Eye (tissue), 1 donor: Measurements from ENCODE around the gene TIMM44.
"Not testable (repeated sequence)": the region's sequence is repeated elsewhere in the genome, so short reads cannot be mapped to it uniquely, and the experiment has no call there.

Experiments used
- DNase-seq: peaks from one replicate; pipeline ENCODE4 v3.0.0-alpha.2; 2015

TIMM44 gene

DNA sequence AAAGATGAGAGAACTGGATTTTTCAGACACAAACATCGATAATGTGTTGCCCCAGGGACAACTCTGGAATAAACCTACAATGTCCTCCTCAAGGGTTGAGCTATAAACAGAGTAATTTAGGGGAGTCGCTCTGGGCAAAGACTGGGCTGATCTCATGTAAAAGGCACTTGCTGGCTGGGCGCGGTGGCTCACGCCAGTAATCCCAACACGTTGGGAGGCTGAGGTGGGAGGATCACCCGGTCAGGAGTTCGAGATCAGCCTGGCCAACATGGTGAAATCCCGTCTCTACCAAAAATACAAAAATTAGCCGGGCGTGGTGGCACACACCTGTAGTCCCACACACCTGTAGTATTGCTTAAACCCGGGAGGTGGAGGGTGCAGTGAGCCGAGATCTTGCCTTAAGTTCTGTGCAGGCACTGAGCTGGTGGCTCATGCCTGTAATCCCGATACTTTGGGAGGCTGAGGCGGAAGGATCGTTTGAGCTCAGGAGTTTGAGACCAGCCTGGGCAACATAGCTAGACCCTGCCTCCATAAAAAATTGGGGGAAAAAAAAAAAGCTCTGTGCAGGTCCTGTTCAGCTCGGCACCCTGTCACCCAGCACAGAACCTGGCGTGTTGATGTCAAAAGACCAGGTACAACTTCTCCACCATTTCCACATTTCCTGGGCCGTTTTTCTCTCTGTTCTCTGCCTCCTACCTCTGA lies 1.4 kb downstream of the TIMM44 start:
- DNase-seq = no peak

DNA sequence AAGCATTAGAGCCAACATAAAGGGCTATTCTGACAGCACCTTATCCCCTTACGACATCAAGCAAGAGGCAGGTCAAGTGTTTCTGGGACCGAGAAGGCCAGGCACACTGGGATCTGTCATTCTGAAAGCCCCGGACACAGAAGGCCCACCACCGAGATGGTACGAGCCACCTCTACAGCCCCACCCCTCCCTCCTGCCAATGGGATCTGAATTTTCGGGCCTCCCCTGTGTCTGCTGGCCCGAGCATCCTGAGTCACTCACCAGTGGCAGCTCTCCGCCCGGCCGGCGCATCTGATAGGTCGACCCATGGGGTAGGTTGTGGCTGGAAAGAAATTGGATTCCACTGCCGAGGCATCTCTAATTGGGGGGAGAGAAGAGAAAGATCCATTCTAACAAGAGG lies 2.6 kb downstream of the TIMM44 start:
- DNase-seq = no peak

GRCh38 chr19:7934766-7935165 lies 8.7 kb downstream of the TIMM44 start:
- DNase-seq = no peak

GRCh38 chr19:7933828-7934725 lies 9.4 kb downstream of the TIMM44 start:
- no peak for DNase-seq

GRCh38 chr19:7933411-7933810 lies 10.1 kb downstream of the TIMM44 start:
- DNase-seq = no peak

- DNase-seq = no peak
These were observed 10.6 kb downstream of the TIMM44 start for GRCh38 chr19:7932930-7933300.

DNA sequence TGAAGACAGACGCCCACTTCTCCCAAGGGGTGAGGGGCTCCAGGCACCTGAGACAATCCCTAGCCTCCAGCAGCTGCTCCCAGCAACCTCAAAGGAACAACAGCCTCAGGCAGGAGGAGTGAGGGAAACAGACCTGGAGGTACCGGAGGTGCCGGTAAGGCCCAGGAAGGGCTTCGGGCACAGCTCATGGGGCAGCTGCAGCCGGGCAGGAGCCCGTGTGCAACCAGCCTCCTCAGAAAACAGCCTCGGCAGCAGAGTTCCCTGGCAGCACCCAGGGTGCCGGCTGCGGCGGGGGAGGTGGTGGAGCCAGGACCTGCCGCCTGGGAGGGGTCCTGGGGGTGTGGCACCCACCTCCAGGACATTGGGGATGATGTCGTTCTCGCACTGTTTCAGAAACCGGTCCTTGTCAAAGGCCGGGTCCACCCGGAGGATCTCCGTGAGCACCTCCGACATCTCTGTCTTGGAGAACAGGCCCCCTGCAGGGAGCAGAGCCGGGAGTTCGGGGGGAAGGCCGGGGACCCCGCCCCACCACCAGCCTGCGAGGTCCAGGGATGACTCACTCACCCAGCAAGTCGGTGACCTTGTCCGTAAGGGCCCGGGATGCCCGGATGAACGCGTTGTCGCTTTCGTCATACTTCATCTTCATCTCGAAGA lies 11.1 kb downstream of the TIMM44 start:
- no peak for DNase-seq

DNA sequence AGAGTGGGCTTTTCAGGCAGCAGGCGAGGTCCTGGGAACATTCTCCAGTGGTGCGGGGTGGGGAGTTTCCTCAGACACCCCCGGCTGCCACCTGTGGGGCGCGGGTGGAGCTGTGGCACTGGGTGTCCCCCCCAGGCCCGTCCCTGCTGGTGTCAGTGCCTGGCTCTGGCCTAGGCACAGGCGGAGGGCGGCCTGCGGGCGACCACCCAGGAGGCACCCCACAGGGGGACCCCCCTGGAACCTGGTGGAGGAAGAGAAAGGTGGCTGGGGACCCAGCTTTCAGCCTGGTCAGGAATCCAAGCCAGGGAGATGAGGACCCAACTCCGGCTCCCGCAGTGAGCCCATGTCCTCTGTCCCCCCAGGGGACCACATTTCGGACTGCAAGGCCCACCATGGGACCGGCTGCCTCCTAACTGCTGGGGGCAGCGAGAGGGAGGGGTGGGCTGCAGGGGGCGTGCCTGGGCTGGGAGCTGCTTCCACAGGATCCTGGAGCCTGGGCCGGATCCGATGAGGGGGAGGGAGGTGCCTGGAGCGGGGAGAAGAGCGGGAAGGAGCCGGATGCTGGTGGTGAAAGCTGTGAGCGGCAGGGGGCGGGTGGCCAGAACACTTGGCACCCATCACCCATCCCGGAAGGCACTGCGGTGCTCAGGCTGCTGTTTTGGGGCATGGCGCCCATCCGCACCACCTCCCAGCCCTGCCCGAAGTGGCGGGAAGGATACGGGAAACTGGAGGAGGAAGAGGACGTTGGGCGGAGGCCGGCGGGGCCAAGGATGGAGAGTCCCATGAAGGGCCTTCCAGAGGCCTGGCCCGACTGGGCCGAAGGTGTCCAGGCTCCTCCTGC lies 12.0 kb downstream of the TIMM44 start:
- DNase-seq = no peak

DNA sequence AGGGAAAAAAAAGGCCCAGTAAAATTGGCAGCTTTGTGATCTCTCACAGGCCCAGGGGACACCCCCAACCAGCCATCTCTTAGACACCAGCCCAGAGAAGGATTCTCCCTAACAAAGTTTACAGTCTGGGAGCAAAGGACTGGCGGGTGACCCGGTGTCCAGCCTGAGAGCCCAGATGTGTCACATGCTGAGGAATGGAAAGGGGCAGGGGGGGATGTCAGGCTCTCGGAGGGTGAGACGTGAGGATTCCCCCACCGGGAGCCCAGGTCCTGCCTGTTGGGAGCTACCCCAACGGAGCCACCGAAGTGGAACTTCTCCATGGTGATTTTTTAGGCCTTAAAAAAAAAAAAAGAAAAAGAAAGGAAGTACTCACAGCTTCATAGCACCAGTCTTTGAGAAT lies 12.7 kb downstream of the TIMM44 start:
- no peak for DNase-seq

GRCh38 chr19:7930030-7930429 lies 13.4 kb downstream of the TIMM44 start:
- not testable (repeated sequence) for DNase-seq

DNA sequence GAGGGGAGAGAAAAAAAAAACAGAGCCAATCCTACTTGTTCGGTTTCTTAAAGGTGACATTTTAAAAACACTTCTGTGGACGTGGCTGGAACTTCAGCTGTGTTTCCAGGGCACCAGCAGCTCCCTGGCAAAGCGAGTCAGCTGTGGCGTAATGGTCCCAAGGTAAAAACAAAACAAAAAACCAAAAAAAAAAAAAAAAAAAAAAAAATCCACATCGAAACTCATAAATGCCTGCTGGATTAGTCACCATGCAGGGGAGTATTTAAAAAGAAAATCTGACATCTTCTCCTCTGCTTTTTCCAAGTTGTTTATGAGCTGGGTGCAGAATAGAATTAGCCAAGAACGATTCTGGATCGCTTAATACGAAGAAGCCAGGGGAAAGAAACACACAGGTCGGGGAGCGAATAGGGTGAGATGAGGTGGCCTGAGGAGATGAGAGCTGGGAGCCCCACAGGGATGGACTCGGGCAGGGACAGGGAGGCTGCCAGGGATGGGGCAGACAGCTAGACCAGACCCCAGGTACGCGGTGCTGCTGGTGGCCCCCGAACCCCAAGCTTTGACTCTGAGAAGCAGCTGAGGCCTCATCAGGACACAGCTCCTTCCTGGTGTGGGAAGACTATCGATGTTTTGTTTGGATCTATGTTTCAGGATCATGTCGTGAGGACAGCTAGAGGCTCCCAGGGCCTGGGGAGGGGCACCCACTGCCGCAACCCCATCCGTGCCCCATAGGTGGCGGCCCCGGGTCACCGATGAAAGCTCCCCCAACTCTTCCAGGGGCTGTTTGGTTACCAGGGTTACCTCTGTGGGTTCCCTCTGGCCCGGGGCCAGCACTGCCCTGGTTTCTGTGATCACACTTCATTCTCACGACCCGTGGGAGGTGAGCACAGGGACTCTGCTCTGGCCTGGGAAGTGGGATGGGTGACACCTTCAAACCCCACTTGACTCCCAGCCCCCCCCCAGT lies 14.4 kb downstream of the TIMM44 start:
- peak; percentile 47 for DNase-seq

- no peak for DNase-seq
These were observed 15.1 kb downstream of the TIMM44 start for GRCh38 chr19:7928334-7928706.

DNA sequence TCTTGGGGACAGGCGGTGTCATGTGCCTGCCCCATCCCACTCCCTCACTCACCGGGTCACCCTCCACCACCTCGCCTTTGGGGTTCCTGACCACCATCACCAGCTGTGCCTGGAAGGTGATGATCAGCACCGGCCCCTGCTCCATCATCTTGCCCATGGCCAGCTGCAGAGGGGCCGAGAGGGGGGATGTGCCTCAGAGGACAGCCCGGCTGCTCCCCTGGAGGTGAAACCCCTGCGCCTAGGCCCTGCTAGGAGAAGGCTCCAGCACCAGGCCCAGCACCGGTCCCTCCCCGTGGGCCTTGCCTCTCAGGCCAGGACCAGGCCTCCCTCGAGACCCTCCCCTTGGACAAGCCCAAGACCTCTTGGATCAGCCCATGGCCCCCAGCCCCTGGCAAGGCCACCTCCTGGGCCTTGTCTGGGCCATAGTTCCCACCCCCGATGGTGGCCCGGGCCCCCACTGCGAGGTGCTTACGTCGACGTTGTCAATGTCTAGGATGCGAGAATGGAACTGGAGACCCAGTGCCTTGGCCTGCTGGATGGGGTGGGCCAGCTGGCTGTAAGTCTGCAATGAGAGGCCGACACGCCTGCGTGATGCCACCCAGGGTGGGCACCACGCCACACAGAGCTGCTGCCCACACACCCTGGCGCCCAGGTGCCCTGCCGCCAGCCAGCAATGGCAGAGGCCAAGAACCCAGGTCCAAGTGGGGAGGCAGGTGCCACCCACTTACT lies 15.7 kb downstream of the TIMM44 start:
- DNase-seq = no peak

- DNase-seq = peak; percentile 9
These were observed 16.5 kb downstream of the TIMM44 start for GRCh38 chr19:7926727-7927604.

DNA sequence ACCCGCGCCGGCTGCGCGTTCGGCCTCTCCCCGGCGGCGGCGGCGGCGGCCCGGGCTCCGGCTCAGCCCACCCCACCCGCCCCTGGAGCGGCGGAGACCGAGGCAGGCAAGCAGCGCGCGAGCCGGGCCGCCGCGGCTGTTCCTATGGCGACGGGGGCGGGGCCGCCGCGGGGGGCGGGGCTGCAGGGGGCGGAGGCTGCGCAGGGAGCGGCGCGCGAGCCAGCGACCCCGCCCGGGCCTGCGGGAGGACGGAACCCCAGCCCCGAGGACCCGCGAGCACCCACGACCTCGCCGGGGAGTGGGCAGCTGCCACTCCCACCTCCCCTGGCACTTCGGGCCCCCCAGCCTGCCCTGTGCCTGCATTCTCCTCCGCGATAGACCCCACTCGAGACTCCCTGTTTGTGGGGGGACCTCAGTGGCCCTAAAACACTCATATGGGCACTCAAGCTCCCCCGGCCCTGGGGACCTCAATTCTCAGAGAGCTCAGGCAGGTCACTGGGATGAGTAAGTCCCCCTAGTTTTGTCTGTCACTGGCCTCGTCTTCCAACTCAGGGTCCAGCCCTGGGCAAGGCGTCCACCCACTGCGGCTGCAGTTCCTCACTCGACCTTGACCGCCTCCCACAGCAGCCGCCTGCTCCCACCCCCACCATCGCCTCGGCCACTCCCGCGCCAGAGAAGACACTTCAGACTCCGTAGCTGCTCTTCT lies 17.3 kb downstream of the TIMM44 start, which contains the start of gene CTXN1:
Gene CTXN1, minus strand, starts transcription at position 115 of the 706 bp plus-strand sequence. CDS start 597 bp downstream, outside the sequence.
- DNase-seq = peak; percentile 88

DNA sequence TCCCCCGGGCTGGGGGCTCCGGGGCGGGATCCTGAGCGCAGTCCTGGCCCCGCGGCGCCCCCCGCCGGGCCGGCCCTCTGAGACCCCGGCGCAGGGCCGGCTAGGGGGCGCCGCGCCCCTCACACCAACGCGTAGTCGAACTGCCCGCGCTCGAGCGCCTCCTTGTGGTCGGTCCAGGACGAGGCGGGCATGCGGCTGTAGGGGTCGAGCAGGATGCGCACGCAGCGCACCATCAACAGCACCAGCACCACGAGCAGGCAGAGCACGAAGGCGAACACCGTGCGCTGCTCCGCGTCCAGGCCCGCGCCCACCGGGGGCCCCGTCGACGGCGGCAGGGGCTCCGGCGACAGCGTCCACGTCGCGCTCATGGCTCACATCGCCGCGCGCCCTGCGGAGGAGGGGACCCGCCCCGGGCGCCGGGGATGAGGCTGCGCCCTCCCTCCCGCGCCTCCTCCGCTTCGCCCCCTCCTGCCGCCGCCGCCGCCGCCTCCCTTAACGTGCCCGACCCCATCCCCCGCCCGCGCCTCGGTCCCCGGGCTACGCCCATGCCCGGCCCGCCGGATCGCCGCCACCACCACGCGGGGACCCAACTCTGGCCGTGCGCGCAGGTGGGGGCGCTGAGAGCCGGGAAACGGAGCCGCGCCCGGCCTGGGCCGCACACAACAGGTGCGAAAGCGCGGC lies 18.2 kb downstream of the TIMM44 start:
- peak; percentile 97 for DNase-seq

DNA sequence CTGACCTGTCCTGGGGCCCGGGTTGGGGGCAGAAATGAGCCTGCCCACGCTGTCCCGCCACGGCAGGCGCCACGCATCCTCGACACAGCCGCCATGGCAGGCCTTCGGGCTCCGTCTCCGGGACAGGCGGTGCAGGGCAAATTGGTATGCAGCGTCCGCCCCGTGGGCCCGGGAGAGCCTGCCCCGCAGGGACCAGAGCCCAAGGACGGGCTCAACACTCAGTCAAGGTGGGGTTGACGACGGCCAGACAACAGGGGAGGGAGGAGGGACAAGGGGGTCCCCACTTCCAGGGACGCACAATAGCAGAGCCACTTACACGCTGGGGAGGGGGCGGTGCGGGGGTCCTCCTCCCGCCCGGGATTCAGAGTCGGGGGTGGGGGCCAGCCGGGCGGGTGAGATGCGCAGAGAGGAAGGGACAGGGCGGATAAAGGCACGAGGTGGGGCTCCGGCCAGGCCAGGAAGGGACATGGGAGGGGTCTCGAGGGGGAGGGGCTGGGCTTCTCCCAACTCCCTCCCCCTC lies 18.8 kb downstream of the TIMM44 start:
- DNase-seq = no peak

GRCh38 chr19:7924241-7924640 lies 19.2 kb downstream of the TIMM44 start:
- DNase-seq = no peak
